AG09319 (cell line): ENCODE results near the gene ARL4C.

Experiments used
- DNase-seq: peaks from one replicate; pipeline ENCODE4 v3.0.0-alpha.2; 2010; ENCODE audit warnings: low read depth; ENCODE audit errors: extremely low read depth
- TF ChIP-seq, protein P1 (sequence below): IDR thresholded peaks from 2 replicates; pipeline ENCODE4 v1.5.1; 2011; ENCODE audit warnings: low read depth, mild to moderate bottlenecking, inconsistent platforms, low read length, moderate library complexity

Gene ARL4C

DNA sequence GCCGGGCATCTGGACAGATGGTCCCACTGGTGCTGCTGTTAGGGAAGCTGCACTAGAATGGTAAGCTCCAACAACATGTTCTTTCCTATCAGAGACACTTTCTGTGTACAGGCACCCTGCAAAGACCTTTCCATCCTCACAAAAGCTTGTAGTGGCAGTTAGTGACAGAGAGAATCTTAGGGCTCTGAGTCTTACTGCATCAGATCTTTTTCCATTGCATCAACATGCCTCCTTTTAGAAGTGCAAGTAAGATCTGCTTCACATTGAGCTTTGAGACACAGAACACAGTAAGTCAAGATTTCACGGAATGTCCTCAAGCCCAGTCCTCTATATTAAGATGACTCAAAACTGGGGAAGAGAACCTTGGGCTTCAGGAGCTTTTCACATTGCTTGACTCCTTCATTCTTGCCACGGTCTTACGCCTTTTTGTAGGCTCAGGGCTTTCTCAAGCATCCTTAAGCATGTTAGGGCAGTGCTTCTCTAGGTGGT lies 52.6 kb downstream of the ARL4C start:
- TF ChIP-seq, protein P1, sequence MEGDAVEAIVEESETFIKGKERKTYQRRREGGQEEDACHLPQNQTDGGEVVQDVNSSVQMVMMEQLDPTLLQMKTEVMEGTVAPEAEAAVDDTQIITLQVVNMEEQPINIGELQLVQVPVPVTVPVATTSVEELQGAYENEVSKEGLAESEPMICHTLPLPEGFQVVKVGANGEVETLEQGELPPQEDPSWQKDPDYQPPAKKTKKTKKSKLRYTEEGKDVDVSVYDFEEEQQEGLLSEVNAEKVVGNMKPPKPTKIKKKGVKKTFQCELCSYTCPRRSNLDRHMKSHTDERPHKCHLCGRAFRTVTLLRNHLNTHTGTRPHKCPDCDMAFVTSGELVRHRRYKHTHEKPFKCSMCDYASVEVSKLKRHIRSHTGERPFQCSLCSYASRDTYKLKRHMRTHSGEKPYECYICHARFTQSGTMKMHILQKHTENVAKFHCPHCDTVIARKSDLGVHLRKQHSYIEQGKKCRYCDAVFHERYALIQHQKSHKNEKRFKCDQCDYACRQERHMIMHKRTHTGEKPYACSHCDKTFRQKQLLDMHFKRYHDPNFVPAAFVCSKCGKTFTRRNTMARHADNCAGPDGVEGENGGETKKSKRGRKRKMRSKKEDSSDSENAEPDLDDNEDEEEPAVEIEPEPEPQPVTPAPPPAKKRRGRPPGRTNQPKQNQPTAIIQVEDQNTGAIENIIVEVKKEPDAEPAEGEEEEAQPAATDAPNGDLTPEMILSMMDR = no peak
- no peak for DNase-seq
